Gastroesophageal sphincter (tissue), 3 donors: ENCODE results near the gene PANK4.

Experiments
- EP300 ChIP-seq: sonication (generic); formaldehyde crosslinking; IDR thresholded peaks from one replicate; pipeline ENCODE4 v1.6.1; 2017; ENCODE audit warnings: antibody characterized with exemption, mild to moderate bottlenecking
- POLR2A ChIP-seq, 2 donors: fragments of 450-650 bp; IDR thresholded peaks; one replicate each; pipeline ENCODE4 v1.6.1; 2017; ENCODE audit warnings: antibody characterized with exemption in 2 of 2, mild to moderate bottlenecking in 2 of 2, moderate library complexity in 1 of 2
- POLR2AphosphoS5 ChIP-seq: sonication (generic); formaldehyde crosslinking; IDR thresholded peaks from one replicate; pipeline ENCODE4 v1.6.1; 2017; ENCODE audit warnings: antibody characterized with exemption
- TF ChIP-seq, protein P1 (sequence below), 4 experiments: fragments of 200-600 bp in 2 of 4; fragments of 450-650 bp in 2 of 4; sonication (generic) in 1 of 4; IDR thresholded peaks; one replicate each; pipeline ENCODE4 v1.5.1; 2017 to 2019; ENCODE audit warnings: antibody characterized with exemption in 4 of 4, mild to moderate bottlenecking in 2 of 4, moderate library complexity in 2 of 4

DNA sequence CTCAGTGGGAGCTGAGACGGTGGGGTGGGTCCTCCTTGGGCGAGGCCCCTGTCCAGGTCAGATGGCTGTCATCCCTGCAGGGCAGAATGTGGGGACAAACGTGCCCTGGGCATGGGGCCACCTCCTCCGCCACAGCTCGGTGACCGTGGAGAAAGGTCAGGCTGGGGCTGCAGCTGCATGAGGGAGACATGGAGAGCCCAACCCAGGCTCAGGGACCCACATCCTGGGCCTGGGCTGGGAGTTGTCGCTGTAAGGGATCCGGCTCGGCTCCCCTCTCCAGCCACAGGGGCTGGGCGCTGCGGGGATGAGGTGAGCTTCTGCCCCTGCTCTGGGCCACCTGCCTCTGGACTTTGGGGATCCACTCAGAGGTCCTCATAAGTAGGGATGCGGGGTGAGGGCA lies 50.8 kb downstream of the PANK4 start:
- TF ChIP-seq, protein P1, sequence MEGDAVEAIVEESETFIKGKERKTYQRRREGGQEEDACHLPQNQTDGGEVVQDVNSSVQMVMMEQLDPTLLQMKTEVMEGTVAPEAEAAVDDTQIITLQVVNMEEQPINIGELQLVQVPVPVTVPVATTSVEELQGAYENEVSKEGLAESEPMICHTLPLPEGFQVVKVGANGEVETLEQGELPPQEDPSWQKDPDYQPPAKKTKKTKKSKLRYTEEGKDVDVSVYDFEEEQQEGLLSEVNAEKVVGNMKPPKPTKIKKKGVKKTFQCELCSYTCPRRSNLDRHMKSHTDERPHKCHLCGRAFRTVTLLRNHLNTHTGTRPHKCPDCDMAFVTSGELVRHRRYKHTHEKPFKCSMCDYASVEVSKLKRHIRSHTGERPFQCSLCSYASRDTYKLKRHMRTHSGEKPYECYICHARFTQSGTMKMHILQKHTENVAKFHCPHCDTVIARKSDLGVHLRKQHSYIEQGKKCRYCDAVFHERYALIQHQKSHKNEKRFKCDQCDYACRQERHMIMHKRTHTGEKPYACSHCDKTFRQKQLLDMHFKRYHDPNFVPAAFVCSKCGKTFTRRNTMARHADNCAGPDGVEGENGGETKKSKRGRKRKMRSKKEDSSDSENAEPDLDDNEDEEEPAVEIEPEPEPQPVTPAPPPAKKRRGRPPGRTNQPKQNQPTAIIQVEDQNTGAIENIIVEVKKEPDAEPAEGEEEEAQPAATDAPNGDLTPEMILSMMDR (IDR thresholded peaks at IDR 0.05) = no peak
- TF ChIP-seq EP300 = no peak
- no peak for TF ChIP-seq POLR2AphosphoS5
- TF ChIP-seq POLR2A (IDR thresholded peaks at IDR 0.05) = no peak
